Heart left ventricle (tissue), 13 donors: ENCODE results near the gene ARFRP1.

ENCODE experiments used
- POLR2A ChIP-seq, 2 donors: fragments of 450-650 bp; IDR thresholded peaks; one replicate each; pipeline ENCODE4 v1.6.1; 2017; ENCODE audit warnings: antibody characterized with exemption in 2 of 2, mild to moderate bottlenecking in 2 of 2, moderate library complexity in 2 of 2
- TF ChIP-seq, protein P1 (sequence below), 12 donors: fragments of 200-600 bp; sonication (generic) in 4 of 12; IDR thresholded peaks; one replicate each; pipeline versions ENCODE4 v1.5.0 to v1.8.0; 2018 to 2022; ENCODE audit warnings: antibody characterized with exemption in 12 of 12, mild to moderate bottlenecking in 5 of 12
- donor health status: ischemic (EF 13 %, LVEDD 7.1; RV severe dilation, severe dysfunction).
- donor health status: DM: no; HTN: yes; CAD: no.
- donor health status: DM: no; HTN: no; CAD: no.
- donor health status: ischemic (EF 25% LVEDD 6.9; RV normal size, moderate dysfunction).
- donor health status: ischemic (EF 25% LVEDD 5.7; RV mildly dilated, moderate dysfunction).
- donor health status: ischemic (EF 35%, LVEDD 5.7; RV mildly dilated, moderate dysfunction).
- donor health status: nonischemic (EF 11% LVEDD 7.7; RV severe dilation, severe dysfunction).
- donor health status: DM: yes; HTN: yes; CAD: no.
- donor health status: PGD.
- donor health status: ischemic (EF 29% LVEDD 5.4; RV normal size, mild dysfunction).
- donor health status: nonischemic (EF 23%, LVEDD 6.1; RV moderate dilation, normal function).

DNA sequence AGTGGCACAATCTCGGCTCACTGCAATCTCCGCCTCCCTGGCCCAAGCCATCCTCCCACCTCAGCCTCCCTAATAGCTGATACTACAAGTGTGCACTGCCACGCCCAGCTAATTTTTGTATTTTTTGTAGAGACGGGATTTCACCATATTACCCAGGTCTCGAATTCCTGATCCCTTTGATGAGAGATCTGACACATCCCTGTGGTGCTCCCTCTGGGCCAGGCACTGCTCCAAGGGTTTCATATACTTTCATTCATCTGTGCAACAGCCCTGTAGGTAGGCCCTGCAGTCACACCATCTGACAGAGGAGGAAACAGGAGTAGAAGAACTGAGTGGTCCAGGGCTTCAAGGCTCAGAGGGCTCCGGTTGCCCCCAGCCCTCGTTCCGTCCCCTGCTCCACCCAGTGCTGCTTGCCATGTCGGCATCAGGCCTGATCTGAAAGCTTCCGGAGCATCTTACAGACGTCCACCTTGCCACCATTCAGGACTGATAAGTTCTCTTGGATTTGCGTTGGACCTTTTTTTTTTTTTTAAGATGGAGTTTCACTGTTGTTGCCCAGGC lies 3.4 kb upstream of the ARFRP1 start:
- TF ChIP-seq, protein P1, sequence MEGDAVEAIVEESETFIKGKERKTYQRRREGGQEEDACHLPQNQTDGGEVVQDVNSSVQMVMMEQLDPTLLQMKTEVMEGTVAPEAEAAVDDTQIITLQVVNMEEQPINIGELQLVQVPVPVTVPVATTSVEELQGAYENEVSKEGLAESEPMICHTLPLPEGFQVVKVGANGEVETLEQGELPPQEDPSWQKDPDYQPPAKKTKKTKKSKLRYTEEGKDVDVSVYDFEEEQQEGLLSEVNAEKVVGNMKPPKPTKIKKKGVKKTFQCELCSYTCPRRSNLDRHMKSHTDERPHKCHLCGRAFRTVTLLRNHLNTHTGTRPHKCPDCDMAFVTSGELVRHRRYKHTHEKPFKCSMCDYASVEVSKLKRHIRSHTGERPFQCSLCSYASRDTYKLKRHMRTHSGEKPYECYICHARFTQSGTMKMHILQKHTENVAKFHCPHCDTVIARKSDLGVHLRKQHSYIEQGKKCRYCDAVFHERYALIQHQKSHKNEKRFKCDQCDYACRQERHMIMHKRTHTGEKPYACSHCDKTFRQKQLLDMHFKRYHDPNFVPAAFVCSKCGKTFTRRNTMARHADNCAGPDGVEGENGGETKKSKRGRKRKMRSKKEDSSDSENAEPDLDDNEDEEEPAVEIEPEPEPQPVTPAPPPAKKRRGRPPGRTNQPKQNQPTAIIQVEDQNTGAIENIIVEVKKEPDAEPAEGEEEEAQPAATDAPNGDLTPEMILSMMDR (IDR thresholded peaks at IDR 0.05): no peak
- TF ChIP-seq POLR2A (IDR thresholded peaks at IDR 0.05): no peak
